Stimulated activated CD4-positive, alpha-beta T cell treated with anti-CD3 and anti-CD28 coated beads, Interleukin-12 subunit alpha, Interleukin-12 subunit beta, amount 100 ng/mL, for 4 hours (primary cell): ENCODE data around the gene PC.
A peak's percentile ranks its signal among the peaks of the same experiment; 100 is the strongest.
"Not testable (repeated sequence)": the region's sequence is repeated elsewhere in the genome, so short reads cannot be mapped to it uniquely, and the experiment has no call there.

Experiments
- DNase-seq: peaks from one replicate; pipeline ENCODE4 v3.0.0-alpha.2; 2020

The PC gene

GRCh38 chr11:66978229-66978628, 20.0 kb upstream of the PC start:
- DNase-seq = no peak

DNA sequence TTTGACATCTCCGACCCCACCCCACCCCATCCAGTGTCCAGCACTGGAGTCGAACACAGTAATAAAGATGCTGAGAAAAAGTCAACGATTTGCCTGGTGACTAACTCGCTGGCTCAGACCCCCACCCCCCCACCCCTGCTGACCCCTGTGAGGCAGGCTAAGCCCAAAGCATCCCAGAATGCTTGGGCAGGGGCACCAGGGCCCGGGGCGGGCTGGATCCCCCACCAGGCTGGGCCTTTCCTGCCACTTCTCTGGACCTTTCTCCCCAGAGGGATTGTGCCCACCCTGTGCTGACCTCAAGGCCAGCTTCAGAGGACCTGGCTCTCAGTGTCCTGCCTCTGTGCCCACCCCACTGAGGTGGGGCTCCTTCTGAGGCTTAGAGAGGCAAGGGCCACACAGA, 18.7 kb upstream of the PC start:
- DNase-seq = no peak

- DNase-seq = peak; percentile 7
These were observed 17.9 kb upstream of the PC start for GRCh38 chr11:66976028-66976467.

DNA sequence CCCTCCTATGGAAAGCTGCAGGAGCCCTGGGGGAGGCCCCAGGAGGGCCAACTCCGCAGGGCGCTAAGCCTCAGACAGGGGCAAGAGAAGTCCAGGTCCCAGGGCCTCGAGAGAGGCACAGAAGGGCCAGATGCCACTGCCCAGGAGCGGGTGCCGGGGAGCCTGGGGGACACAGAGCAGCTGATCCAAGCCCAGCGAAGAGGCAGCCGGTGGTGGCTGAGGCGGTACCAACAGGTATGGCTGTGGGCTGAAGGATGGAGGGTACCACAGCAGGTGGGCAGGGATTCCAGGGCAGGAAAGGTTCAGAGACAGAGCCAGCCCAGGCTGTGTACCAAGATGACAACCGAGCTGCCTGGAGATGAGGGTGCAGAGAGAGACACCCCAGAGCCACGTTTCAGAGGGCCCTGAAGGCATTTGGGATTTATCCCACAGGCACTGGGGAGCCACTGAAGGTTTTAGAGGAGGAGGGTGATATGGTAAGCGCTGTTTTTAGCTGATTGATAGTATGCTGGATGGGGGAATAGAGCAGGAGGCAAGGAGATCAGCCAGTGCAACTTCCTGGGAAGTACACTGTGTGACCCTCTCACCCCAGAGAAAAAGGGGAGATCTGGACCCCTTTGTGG, 17.3 kb upstream of the PC start:
- DNase-seq = no peak

GRCh38 chr11:66974724-66975404, 16.7 kb upstream of the PC start, which contains the start of gene C11orf86:
TSS of gene C11orf86 (plus strand) at chr11:66975304. CDS start at chr11:66975363, 59 bp downstream.
- DNase-seq = no peak

DNA sequence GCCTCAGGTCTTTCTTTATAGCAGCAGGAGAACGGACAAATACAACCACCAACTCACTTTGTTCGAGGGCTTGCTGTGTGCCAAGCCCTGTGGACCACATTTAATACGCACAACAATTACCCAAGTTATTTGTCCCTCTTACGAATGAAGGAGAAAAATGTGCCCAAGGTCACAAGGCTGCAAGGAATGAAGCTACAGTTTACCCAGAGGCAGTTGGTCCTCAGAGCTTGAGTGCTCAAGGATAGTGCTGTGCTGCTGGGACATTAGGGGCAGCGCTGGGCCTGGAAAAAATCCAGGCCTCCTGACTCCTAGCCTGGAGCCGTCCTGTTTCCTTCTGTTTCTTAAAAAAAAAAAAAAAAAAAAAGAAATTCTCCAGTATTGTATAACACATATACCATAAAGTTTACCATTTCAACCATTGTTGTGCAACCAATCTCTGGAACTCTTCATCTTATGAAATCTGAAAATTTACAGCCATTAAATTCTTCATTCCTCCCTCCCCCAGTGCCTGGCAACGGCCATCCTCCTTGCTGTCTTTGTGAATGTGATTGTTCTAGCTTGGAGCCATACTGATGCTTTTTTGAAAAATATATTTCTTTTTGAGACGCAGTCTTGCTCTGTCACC, 15.9 kb upstream of the PC start:
- no peak for DNase-seq

DNA sequence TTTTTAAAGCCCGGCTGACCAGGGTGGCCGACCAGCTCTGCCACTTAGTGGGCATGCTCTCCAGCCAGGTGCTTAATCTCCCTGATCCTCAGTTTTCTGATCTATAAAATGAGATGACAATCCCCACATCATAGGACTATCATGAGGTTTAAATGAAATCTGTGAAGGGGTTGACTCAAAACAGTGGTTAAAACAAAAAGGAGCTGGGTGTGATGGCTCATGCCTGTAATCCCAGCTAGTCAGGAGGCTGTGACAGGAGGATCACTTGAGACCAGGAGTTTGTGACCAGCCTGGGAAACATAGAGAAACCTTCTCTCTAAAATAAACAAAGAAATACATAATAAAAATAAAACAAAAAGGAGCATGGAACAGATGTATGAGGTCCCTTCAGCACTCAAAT, 13.3 kb upstream of the PC start:
- no peak for DNase-seq

- DNase-seq = no peak
These were observed 12.7 kb upstream of the PC start for GRCh38 chr11:66970807-66971442.

DNA sequence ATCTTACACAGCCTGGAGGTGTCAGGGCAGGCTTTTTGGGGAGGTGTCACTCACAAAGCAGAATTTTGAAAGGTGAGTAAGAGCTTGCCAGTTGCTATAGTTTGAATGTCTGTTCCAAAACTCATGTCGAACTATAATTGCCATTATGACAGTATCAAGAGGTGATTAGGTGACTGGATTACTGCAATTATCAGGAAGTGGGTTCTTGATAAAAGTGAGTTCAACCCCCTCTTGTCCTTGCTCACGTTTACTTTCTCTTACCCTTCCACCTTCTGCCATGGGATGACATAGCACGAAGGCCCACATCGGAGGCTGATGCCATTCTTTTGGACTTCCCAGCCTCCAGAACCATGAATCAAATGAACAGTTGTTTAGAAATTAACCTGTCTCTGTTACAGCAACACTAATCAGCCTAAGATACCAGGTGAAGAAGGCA, 12.2 kb upstream of the PC start:
- DNase-seq = no peak

DNA sequence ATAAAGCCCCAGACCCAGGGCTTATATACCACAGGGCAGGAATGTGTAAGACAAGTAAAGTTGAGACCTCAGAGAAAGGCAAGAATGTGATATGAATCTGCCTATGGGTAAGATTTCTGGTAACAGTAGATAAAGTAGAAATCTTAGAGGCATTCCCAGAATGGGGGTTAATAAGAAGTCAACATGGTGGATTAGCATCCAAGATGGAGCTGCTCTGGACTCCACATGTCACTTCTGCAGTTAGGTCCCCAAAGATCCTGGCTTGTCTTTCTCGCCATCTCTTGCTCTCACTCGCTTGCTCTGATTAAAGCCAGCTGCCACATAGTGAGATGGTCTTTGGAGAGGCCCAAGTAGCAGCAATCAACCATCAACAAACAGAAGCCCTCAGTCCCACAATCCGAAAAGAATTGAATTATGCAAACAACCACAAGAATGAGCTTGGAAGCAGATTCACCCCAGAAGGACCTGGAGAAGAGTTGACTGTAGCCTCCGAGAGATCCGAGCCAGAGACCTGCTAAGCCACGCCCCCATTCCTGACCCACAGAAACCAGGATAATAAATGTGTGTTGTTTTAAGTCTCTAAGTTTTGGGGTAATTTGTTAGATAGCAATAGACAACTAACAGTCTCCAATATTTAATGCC, 11.5 kb upstream of the PC start:
- no peak for DNase-seq

DNA sequence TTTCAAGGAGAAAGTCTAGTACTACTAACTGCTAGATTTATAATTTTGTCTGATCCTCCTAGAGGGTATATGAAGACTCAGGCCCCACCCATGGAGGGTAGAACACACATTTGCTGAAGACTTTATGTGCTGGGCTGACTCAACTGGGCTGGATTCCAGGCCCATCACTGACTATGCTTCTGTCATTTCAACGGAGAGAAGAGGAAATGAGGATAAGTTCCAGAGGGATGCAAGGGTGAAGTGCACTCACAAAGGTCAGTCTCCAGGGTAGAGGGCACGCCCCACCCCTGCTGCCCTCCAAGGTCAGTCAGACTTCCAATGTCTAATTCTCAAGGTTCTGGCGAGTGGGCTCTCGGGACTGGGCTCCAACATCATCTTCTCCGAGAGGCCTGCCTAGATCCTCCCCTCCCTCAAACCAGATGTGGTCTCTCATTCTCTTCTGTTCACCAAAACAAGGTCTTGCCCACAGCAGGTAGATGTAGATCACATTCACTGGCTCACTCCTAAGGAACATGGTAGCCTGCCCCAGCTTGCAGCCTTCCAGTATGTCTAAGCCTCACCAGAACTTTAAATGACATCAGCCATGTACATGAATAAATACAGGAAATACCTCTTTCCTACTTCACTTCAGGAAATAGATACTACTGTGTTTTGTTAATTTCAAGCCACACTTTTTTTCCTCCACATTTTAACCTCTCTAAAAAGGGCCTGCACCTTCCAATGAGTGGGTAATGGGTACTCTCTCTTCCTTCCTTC, 9.7 kb upstream of the PC start:
- DNase-seq = no peak

DNA sequence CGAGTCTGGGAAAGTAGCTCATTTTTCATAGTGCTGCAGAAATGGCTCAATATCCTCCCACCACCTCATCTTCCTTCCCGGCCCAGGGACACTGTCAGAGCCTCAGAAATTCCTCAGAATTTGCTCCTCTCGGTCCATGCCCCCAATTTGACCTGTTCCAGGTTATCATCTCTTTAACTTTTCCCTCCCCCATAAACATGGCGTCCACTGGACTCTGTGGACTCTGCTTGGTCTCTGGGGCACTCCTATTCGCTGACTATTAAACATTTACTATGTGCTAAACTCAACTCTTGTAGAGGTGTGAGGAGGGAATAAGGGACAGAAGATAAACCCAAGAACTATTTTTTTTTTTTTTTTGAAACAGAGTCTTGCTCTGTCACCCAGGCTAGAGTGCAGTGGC, 8.2 kb upstream of the PC start:
- DNase-seq = no peak

GRCh38 chr11:66964495-66964894, 6.3 kb upstream of the PC start:
- no peak for DNase-seq

DNA sequence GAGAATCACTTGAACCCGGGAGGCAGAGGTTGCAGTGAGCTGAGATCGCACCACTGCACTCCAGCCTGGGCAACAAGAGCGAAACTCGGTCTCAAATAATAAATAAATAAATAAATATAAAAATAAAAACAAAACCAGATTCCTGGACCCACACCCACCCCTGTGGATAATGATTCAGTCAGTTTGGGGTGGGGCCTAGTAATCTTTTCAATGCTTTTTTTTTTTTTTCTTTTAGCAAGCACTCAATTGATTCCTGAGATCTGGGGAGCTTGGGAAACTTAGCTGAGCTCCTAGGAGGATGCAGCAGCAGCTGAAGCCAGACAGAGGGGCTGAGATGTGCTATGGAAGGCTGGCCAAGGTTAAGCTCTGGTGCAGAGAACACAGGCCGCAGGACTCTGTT, 4.6 kb upstream of the PC start:
- DNase-seq = no peak

DNA sequence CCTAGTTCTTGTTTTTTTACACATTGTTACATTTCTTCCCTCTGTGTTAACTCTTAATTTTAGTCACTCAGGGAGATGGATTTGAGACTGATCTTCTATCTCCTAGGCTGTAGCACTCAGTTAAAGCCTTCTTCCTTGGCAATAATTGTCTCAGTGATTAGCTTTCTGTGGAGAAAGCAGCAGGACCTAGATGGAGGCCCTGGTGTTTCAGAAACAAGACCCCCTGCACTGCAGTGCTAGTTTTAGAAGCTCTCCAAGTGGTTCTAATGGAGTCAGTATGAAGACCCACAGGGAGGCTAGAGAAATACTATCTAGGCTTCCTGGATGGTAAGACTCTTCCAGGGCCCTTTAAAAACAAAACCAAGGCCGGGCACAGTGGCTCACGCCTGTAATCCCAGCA, 4.1 kb upstream of the PC start:
- DNase-seq = no peak

DNA sequence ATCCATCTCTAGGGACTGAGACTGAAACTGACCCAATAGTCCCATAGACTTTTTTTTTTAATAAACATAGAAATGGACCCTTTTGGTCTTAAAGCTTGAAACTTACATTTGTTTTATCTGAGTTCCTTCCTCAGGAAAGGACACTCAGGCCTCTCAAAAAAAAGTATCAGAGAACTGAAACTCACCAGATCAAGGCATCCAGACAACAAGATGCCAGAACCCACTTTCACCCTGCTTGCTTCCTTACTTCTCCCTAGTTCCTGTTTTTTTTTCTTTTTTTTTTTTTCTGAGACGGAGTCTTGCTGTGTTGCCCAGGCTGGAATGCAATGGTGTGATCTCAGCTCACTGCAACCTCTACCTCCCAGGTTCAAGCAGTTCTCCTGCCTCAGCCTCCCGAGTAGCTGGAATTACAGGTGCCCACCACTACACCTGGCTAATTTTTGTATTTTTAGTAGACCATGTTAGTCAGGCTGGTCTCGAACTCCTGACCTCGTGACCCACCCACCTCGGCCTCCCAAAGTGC, 3.6 kb upstream of the PC start:
- DNase-seq = not testable (repeated sequence)

- DNase-seq = peak; percentile 5
These were observed 732 bp upstream of the PC start for GRCh38 chr11:66958956-66959274.

DNA sequence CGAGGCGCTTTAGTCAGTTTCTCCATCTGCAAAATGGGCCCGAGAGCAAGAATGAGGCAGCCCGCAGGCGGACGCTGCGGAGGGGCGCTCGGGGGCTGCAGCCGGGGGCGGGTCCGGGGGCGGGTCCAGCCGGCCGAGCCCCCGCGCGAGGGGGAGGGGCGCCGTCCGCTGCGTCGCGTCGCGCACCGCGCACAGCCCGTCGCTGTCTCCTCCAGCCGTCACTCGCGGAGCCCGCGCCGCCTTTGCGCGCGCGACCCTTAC, 282 bp downstream of the PC start:
- no peak for DNase-seq

GRCh38 chr11:66956689-66957290, 1.4 kb downstream of the PC start:
- no peak for DNase-seq

- no peak for DNase-seq
These were observed 4.9 kb downstream of the PC start for GRCh38 chr11:66953081-66953833.

GRCh38 chr11:66951927-66952337, 6.3 kb downstream of the PC start:
- no peak for DNase-seq

- DNase-seq = no peak
These were observed 7.0 kb downstream of the PC start for GRCh38 chr11:66951135-66951534.
